Measurements from ENCODE around the gene SLC28A1. TPM values are rescaled to one million over a fixed set of nuclear protein-coding genes. Genes with fewer than 3 reads are reported as not detected.

SLC28A1 gene
- total RNA-seq, 2 donors from 2014 or later = 0.80 TPM; not detected in 1

GRCh38 chr15:84868037-84868880 lies 16.2 kb upstream of the SLC28A1 start:
- Histone ChIP-seq H3K4me1 (no peaks in the 10 kb centered on the region), H3K9ac (ENCODE audit: low read depth in 2 of 2, low read length in 2 of 2) (no peak overlapping the region), H3K36me3 (no peaks in the 10 kb centered on the region), H3K27ac (no peak overlapping the region), H3K9me3 (no peaks in the 10 kb centered on the region), H3K4me3 (no peak overlapping the region), H3K27me3 (no peaks in the 10 kb centered on the region)
- intact Hi-C loops (cut with DNase I) = no loop called here
- DNase-seq = no peak
- no peak for TF ChIP-seq CTCF (IDR thresholded peaks at IDR 0.05)

- intact Hi-C loops (cut with DNase I) = no loop called here
- no peak for TF ChIP-seq CTCF (IDR thresholded peaks at IDR 0.05)
- no peaks in the 10 kb centered on the region for H3K36me3 ChIP-seq
Observed at GRCh38 chr15:84869510-84869909, 15.0 kb upstream of the SLC28A1 start.

DNA sequence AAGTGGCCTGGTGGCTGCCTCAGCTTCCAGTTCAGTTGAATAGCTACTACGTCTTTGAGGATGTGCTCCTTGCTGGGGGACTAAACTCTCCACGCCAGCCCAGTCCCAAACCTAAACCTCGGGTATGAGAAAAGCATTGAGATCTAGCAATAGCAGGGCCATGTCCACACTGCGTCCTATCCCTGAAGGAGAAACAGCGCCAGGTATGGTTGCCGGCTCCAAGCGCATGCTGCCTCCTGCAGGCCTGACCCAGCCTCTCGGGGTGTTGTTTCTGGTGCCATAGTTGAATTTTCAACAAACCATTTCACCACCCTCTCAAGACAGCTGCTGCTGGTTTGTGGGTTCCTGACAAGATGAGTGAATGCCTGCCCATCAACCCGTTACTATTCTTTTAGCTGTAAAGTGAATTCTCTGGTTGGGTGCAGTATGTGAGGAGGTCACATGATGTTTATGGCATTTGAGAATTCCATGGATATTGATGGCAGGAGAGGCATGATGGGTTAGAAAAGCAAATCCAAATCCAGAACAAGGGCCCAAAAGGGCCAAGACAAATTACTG lies 13.0 kb upstream of the SLC28A1 start:
- no peak overlapping the region for H3K27ac ChIP-seq
- no peak overlapping the region for H3K4me3 ChIP-seq
- H3K4me1 ChIP-seq = no peaks in the 10 kb centered on the region
- DNase-seq = no peak
- H3K9ac ChIP-seq (ENCODE audit: low read depth in 2 of 2, low read length in 2 of 2) = no peak overlapping the region
- no peaks in the 10 kb centered on the region for H3K36me3 ChIP-seq
- intact Hi-C loops (cut with DNase I) = no loop called here
- no peaks in the 10 kb centered on the region for H3K27me3 ChIP-seq
- no peak for TF ChIP-seq CTCF (IDR thresholded peaks at IDR 0.05)
- no peaks in the 10 kb centered on the region for H3K9me3 ChIP-seq

More at GRCh38 chr15:84869510-84869909, 15.0 kb upstream of the SLC28A1 start:
- no peaks in the 10 kb centered on the region for H3K9me3 ChIP-seq
- no peak for DNase-seq
- no peaks in the 10 kb centered on the region for H3K27me3 ChIP-seq
- no peak overlapping the region for H3K4me3 ChIP-seq
- H3K4me1 ChIP-seq = no peaks in the 10 kb centered on the region
- no peak overlapping the region for H3K9ac ChIP-seq (ENCODE audit: low read depth in 2 of 2, low read length in 2 of 2)
- H3K27ac ChIP-seq = no peak overlapping the region

DNA sequence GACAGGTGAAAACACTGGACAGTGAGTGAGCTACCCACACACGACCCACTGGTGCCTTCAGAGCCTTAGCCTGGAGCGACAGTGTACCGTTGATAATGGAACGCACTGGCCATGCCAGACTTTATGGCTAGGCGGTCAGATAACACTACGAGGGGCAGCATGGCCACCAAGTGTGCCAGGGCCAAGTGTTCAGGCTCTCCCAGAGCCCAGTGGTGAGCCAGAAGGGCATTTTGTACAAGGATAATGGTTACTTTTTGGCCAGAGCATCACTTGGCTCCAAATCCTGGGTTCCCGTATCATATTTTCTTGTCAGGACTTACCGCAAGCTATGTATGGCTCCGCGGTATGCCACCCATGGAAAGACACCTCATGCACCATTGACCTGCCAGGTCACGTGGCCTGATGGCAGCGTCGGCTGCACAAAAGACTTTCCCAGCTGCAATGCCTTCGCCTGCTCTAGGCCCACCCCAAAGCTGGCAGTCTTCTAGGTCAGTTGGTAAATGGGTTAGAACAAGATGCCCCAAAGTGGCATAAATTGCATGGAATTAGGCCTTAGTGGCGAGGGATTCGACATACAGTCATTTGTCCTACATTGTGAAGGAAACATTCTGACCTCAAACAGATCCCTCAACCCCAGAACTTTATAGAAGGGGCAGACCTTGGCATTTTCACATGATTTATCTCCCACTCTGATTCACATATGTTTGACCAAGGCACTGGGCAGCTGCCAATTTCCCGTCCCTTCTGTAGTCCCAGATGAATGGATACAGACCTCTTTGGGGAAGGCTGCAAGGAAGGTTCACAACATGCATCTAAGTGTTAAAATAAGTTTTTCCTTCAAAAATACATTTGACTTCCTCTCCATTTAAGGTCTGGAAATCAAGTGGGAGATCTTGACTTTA lies 12.2 kb upstream of the SLC28A1 start:
- Histone ChIP-seq H3K36me3 (no peaks in the 10 kb centered on the region), H3K9me3 (no peaks in the 10 kb centered on the region), H3K27me3 (no peaks in the 10 kb centered on the region), H3K9ac (ENCODE audit: low read depth in 2 of 2, low read length in 2 of 2) (no peak overlapping the region), H3K4me3 (no peak overlapping the region), H3K4me1 (no peaks in the 10 kb centered on the region), H3K27ac (no peak overlapping the region)
- no peak for DNase-seq
- TF ChIP-seq CTCF (IDR thresholded peaks at IDR 0.05) = no peak
- intact Hi-C loops (cut with DNase I) = no loop called here

DNA sequence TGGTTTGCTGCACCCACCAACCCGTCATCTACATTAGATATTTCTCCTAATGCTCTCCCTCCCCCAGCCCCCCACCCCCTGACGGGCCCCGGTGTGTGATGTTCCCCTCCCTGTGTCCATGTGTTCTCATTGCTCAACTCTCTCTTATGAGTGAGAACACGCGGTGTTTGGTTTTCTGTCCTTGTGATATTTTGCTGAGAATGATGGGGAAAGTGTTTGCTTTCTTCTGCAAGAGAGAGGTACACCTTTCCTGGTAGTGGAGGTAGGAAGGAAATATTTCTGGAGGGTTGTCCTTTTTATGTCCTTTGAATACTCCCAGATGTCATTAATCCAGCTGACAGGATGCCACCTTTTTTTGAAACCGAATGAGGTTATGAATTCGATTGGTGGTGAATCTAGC lies 10.5 kb upstream of the SLC28A1 start:
- no peaks in the 10 kb centered on the region for H3K27me3 ChIP-seq
- TF ChIP-seq CTCF (IDR thresholded peaks at IDR 0.05) = no peak
- H3K4me1 ChIP-seq = no peaks in the 10 kb centered on the region
- no peaks in the 10 kb centered on the region for H3K9me3 ChIP-seq
- no peak for DNase-seq
- no peaks in the 10 kb centered on the region for H3K36me3 ChIP-seq
- intact Hi-C loops (cut with DNase I) = no loop called here
- no peak overlapping the region for H3K9ac ChIP-seq (ENCODE audit: low read depth in 2 of 2, low read length in 2 of 2)
- H3K27ac ChIP-seq = no peak overlapping the region
- H3K4me3 ChIP-seq = no peak overlapping the region

Measured in colonic mucosa (tissue), 4 donors.